Stomach (tissue), 4 donors: Measurements from ENCODE around the gene MOB3B.

Source experiments
- EP300 ChIP-seq: sonication (generic); formaldehyde crosslinking; IDR thresholded peaks from one replicate; pipeline ENCODE4 v1.6.1; 2017; ENCODE audit warnings: antibody characterized with exemption
- POLR2A ChIP-seq, 4 donors: fragments of 450-650 bp; IDR thresholded peaks; one replicate each; pipeline ENCODE4 v1.6.1; 2016; ENCODE audit warnings: antibody characterized with exemption in 4 of 4, control low read depth in 2 of 4, mild to moderate bottlenecking in 1 of 4, moderate library complexity in 1 of 4
- TF ChIP-seq, protein P1 (sequence below), 7 experiments: fragments of 450-650 bp in 4 of 7; fragments of 200-600 bp in 3 of 7; sonication (generic) in 3 of 7; IDR thresholded peaks; one replicate each; pipeline ENCODE4 v1.5.1; 2016 to 2019; ENCODE audit warnings: antibody characterized with exemption in 7 of 7, control low read depth in 2 of 7, mild to moderate bottlenecking in 1 of 7

DNA sequence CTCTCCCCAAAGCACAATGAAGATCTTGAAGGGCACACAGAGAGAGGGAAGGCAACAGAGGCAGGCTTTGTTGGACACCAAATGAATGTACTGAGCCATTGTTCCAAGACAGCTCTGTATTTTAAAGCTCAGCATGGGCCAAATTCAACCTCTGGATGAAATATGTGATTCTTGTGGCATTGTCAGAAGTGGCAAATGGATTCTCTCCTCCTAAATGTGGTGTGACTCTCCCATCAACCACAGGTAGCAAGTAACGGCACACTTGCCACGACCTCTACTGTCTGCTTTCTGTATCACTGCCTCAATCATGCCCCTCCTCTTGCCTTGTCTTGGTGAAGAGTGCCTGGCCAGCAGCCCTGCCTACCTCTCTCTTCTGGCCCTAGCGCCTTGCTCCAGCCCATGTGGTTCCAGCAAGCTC is 6.1 kb upstream of the MOB3B start:
- TF ChIP-seq, protein P1, sequence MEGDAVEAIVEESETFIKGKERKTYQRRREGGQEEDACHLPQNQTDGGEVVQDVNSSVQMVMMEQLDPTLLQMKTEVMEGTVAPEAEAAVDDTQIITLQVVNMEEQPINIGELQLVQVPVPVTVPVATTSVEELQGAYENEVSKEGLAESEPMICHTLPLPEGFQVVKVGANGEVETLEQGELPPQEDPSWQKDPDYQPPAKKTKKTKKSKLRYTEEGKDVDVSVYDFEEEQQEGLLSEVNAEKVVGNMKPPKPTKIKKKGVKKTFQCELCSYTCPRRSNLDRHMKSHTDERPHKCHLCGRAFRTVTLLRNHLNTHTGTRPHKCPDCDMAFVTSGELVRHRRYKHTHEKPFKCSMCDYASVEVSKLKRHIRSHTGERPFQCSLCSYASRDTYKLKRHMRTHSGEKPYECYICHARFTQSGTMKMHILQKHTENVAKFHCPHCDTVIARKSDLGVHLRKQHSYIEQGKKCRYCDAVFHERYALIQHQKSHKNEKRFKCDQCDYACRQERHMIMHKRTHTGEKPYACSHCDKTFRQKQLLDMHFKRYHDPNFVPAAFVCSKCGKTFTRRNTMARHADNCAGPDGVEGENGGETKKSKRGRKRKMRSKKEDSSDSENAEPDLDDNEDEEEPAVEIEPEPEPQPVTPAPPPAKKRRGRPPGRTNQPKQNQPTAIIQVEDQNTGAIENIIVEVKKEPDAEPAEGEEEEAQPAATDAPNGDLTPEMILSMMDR (IDR thresholded peaks at IDR 0.05), result no peak
- TF ChIP-seq POLR2A (IDR thresholded peaks at IDR 0.05) (no peak), EP300 (no peak)
